Measurements from ENCODE around the gene TAF1B.

- TF ChIP-seq POLR2A (IDR thresholded peaks at IDR 0.05; ENCODE audit: low read length) (no peak), GATA1 (IDR thresholded peaks at IDR 0.05; ENCODE audit: low read depth, low read length) (no peak)
These were observed 10.7 kb upstream of the TAF1B start for GRCh38 chr2:9832586-9832985.

Data from erythroblast (primary cell).